A673 (cell line): ENCODE results near the gene SLITRK3. TPM values are rescaled to one million over a fixed set of nuclear protein-coding genes. Genes with fewer than 3 reads are reported as not detected.

Experiments used
- BruUV-seq: library from RNA; stranded (reverse); fragments of 400-500 nt; replicated peaks from 2 replicates; lab custom pipeline; 2021; lab: Mats Ljungman, UMichigan
- CTCF ChIA-PET: fragments of 300-600 bp; sonication (Branson Sonifier 250); formaldehyde crosslinking; loops from one replicate; lab custom pipeline; 2022; ENCODE audit warnings: antibody characterized with exemption; lab: Charles Lee
- POLR2A ChIA-PET: fragments of 300-600 bp; sonication (Branson Sonifier 250); formaldehyde crosslinking; loops from one replicate; lab custom pipeline; 2022; ENCODE audit warnings: antibody characterized with exemption; ENCODE audit not compliant: low non-redundant PET; lab: Charles Lee
- DNase-seq: peaks from one replicate; pipeline ENCODE4 v3.0.0-alpha.2; 2015; ENCODE audit warnings: low spot score
- H3K27ac ChIP-seq: fragments of 200-600 bp; sonication (generic); 2 replicates; pipeline ENCODE4 v1.5.1; 2016; ENCODE audit warnings: mixed run types, low read depth, mild to moderate bottlenecking, mixed read lengths, antibody characterized with exemption, low read length; ENCODE audit not compliant: poor library complexity, severe bottlenecking
- H3K27me3 ChIP-seq: fragments of 200-600 bp; sonication (generic); replicated peaks from 2 replicates; pipeline ENCODE4 v1.6.1; 2017; ENCODE audit warnings: mixed run types, low read depth, mild to moderate bottlenecking, mixed read lengths, antibody characterized with exemption, low read length; ENCODE audit not compliant: insufficient read depth, poor library complexity
- H3K36me3 ChIP-seq: fragments of 200-600 bp; sonication (generic); 2 replicates; pipeline ENCODE4 v1.6.1; 2016; ENCODE audit warnings: mixed run types, mild to moderate bottlenecking, mixed read lengths, antibody characterized with exemption, low read length; ENCODE audit not compliant: insufficient read depth, poor library complexity, severe bottlenecking
- H3K4me1 ChIP-seq: fragments of 200-600 bp; sonication (generic); 2 replicates; pipeline ENCODE4 v1.6.1; 2017; ENCODE audit warnings: mixed run types, mild to moderate bottlenecking, mixed read lengths, antibody characterized with exemption, low read length; ENCODE audit not compliant: insufficient read depth, poor library complexity, severe bottlenecking
- H3K4me3 ChIP-seq: fragments of 200-600 bp; sonication (generic); 2 replicates; pipeline ENCODE4 v1.5.1; 2016; ENCODE audit warnings: low read depth, mixed run types, mild to moderate bottlenecking, mixed read lengths, low read length; ENCODE audit not compliant: poor library complexity, severe bottlenecking
- H3K9me3 ChIP-seq: fragments of 200-600 bp; sonication (generic); 2 replicates; pipeline ENCODE4 v1.6.1; 2016; ENCODE audit warnings: mixed run types, low read depth, mild to moderate bottlenecking, mixed read lengths, antibody characterized with exemption, low read length; ENCODE audit not compliant: poor library complexity, severe bottlenecking
- CTCF ChIP-seq: fragments of 300-800, 200-600 bp; sonication (generic); conservative IDR thresholded peaks from 2 replicates; pipeline ENCODE4 v1.5.1; 2017; ENCODE audit warnings: low read depth, mild to moderate bottlenecking, antibody characterized with exemption, low read length, moderate library complexity, mixed read lengths
- EZH2 ChIP-seq: fragments of 200-600 bp; sonication (generic); IDR thresholded peaks from 2 replicates; pipeline ENCODE4 v1.6.1; 2017; ENCODE audit warnings: borderline replicate concordance, low read depth, mild to moderate bottlenecking, mixed read lengths, antibody characterized with exemption, low read length; ENCODE audit not compliant: poor library complexity, severe bottlenecking
- intact Hi-C: fragments of 100-400 bp; cut with micrococcal nuclease; formaldehyde crosslinking; loops from one replicate; pipeline ENCODE4 v1.10.0; 2022; ENCODE audit not compliant: unreplicated experiment
- total RNA-seq: library from RNA; stranded (reverse); gene quantifications from 2 replicates; pipeline ENCODE4 v1.2.3, GENCODE V29; 2021

The SLITRK3 gene
- total RNA-seq, 1 experiment from 2014 or later = 5.2 TPM

- Histone ChIP-seq H3K4me1 (no peaks in the 10 kb centered on the region), H3K27ac (no peak overlapping the region), H3K4me3 (no peak overlapping the region), H3K36me3 (no peaks in the 10 kb centered on the region), H3K9me3 (no peaks in the 10 kb centered on the region), H3K27me3 (no peaks in the 10 kb centered on the region)
- no TSS peak for BruUV-seq
- ChIA-PET CTCF (no interaction called here), POLR2A (no interaction called here)
- TF ChIP-seq EZH2 (no peak), CTCF (no peak)
- no peak for DNase-seq
- intact Hi-C loops = no loop called here
Observed at GRCh38 chr3:165225604-165226003, 29.4 kb upstream of the SLITRK3 start.

- Histone ChIP-seq H3K36me3 (no peaks in the 10 kb centered on the region), H3K9me3 (no peaks in the 10 kb centered on the region), H3K4me1 (no peaks in the 10 kb centered on the region), H3K27ac (no peak overlapping the region), H3K4me3 (no peak overlapping the region), H3K27me3 (no peaks in the 10 kb centered on the region)
- POLR2A ChIA-PET = no interaction called here
- no peak for DNase-seq
- CTCF ChIA-PET = no interaction called here
- no TSS peak for BruUV-seq
- intact Hi-C loops = no loop called here
- TF ChIP-seq CTCF (no peak), EZH2 (no peak)
Observed at GRCh38 chr3:165217739-165218138, 21.6 kb upstream of the SLITRK3 start.

GRCh38 chr3:165212580-165212979 lies 16.4 kb upstream of the SLITRK3 start:
- H3K27ac ChIP-seq = no peak overlapping the region
- no peaks in the 10 kb centered on the region for H3K9me3 ChIP-seq
- H3K27me3 ChIP-seq = no peaks in the 10 kb centered on the region
- CTCF ChIA-PET = no interaction called here
- TF ChIP-seq CTCF = no peak
- TF ChIP-seq EZH2 = no peak
- H3K4me3 ChIP-seq = no peak overlapping the region
- DNase-seq = no peak
- H3K36me3 ChIP-seq = no peaks in the 10 kb centered on the region
- intact Hi-C loops = no loop called here
- POLR2A ChIA-PET = no interaction called here
- H3K4me1 ChIP-seq = no peaks in the 10 kb centered on the region
- BruUV-seq = no TSS peak
